HCT116 (cell line): ENCODE results near the gene IFI16.

Experiments used
- TF ChIP-seq, protein P1 (sequence below), 3 experiments: fragments of 200-600 bp in 1 of 3; sonication (generic) in 1 of 3; IDR thresholded peaks in 2 of 3; conservative IDR thresholded peaks in 1 of 3; 2 replicates each; pipeline ENCODE4 v1.5.1; 2012 to 2017; ENCODE audit warnings: low read depth in 2 of 3, low read length in 2 of 3, antibody characterized with exemption in 1 of 3, borderline replicate concordance in 1 of 3, control low read depth in 1 of 3, mild to moderate bottlenecking in 1 of 3, mixed read lengths in 1 of 3, mixed run types in 1 of 3, moderate library complexity in 1 of 3; ENCODE audit not compliant: insufficient read depth in 1 of 3
- TF ChIP-seq, protein P2 (sequence below): IDR thresholded peaks from 2 replicates; pipeline ENCODE4 v1.6.1; 2012

DNA sequence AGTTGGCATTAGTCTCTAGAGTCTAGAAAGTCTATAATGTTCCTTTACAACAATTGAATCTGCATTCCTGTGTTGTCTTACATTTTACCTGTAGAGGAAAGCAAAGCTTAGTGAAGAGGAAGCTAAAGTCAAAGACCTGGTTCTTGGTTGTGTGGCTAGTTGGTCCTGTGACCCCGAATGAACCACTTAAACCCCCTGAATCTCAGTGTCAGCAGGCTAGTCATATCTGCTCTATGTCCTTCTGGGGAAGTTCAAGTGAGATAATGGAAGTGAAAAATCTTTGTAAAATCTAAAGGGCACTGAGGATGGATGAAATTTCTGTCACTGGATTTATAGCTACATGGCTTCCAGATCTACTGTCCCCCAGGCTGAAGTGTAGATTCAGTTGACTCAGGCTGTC is 90.9 kb downstream of the IFI16 start:
- TF ChIP-seq, protein P1, sequence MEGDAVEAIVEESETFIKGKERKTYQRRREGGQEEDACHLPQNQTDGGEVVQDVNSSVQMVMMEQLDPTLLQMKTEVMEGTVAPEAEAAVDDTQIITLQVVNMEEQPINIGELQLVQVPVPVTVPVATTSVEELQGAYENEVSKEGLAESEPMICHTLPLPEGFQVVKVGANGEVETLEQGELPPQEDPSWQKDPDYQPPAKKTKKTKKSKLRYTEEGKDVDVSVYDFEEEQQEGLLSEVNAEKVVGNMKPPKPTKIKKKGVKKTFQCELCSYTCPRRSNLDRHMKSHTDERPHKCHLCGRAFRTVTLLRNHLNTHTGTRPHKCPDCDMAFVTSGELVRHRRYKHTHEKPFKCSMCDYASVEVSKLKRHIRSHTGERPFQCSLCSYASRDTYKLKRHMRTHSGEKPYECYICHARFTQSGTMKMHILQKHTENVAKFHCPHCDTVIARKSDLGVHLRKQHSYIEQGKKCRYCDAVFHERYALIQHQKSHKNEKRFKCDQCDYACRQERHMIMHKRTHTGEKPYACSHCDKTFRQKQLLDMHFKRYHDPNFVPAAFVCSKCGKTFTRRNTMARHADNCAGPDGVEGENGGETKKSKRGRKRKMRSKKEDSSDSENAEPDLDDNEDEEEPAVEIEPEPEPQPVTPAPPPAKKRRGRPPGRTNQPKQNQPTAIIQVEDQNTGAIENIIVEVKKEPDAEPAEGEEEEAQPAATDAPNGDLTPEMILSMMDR (IDR thresholded peaks at IDR 0.05 in 2 of 3, conservative IDR thresholded peaks at IDR 0.05 in 1 of 3; ENCODE audit: borderline replicate concordance in 1 of 3, insufficient read depth in 1 of 3, low read depth in 2 of 3, low read length in 2 of 3), result no peak
- TF ChIP-seq, protein P2, sequence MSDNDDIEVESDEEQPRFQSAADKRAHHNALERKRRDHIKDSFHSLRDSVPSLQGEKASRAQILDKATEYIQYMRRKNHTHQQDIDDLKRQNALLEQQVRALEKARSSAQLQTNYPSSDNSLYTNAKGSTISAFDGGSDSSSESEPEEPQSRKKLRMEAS, result no peak
